Mammary epithelial cell (primary cell): ENCODE data around the gene XPO5.

ENCODE experiments used
- EZH2 ChIP-seq: IDR thresholded peaks from 2 replicates; pipeline ENCODE4 v1.6.1; 2012; ENCODE audit warnings: low read length, inconsistent platforms, borderline replicate concordance
- TF ChIP-seq, protein P1 (sequence below), 2 donors: IDR thresholded peaks in 1 of 2; conservative IDR thresholded peaks in 1 of 2; 2 replicates each; pipeline ENCODE4 v1.5.1; 2011 to 2012; ENCODE audit warnings: inconsistent platforms in 2 of 2, low read length in 2 of 2, mild to moderate bottlenecking in 2 of 2, control low read depth in 1 of 2, low read depth in 1 of 2; ENCODE audit not compliant: insufficient read depth in 1 of 2; ENCODE audit errors: extremely low read depth in 1 of 2

DNA sequence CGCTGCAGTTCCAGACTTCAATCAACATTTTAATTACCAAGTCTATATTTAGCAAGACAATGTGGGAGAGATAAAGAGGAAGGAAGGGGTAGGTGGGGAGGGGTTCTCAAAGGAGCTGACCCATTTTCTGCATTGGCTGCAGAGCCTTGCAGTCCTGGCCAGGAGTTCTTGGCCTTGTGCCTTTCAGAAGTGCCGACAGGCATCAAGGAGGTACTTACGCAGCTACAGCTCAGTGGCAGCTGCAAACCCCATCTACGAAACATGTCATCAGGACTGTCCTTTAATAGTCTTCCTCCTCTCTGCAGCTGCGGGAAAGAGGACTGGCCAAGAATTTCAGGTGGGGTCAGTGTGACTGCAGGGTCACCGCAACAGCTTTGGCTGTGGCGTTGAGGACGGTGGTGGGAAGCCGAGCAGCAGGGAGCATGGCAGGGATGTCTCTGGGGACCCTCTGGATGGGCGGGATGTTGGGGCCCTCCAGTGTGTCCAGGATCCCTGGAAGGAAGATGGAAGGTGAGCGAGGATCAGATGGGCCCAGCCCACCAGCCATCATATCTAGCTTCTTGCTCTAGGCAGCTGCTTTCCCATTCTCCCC, 63.9 kb downstream of the XPO5 start:
- TF ChIP-seq, protein P1, sequence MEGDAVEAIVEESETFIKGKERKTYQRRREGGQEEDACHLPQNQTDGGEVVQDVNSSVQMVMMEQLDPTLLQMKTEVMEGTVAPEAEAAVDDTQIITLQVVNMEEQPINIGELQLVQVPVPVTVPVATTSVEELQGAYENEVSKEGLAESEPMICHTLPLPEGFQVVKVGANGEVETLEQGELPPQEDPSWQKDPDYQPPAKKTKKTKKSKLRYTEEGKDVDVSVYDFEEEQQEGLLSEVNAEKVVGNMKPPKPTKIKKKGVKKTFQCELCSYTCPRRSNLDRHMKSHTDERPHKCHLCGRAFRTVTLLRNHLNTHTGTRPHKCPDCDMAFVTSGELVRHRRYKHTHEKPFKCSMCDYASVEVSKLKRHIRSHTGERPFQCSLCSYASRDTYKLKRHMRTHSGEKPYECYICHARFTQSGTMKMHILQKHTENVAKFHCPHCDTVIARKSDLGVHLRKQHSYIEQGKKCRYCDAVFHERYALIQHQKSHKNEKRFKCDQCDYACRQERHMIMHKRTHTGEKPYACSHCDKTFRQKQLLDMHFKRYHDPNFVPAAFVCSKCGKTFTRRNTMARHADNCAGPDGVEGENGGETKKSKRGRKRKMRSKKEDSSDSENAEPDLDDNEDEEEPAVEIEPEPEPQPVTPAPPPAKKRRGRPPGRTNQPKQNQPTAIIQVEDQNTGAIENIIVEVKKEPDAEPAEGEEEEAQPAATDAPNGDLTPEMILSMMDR (conservative IDR thresholded peaks at IDR 0.05 in 1 of 2, IDR thresholded peaks at IDR 0.05 in 1 of 2; ENCODE audit: extremely low read depth in 1 of 2, insufficient read depth in 1 of 2, low read depth in 1 of 2, low read length in 2 of 2) = no peak
- TF ChIP-seq EZH2 = no peak
